IPS-18a (cell line): ENCODE data around the gene SUGP1.

Experiments
- H3K27ac ChIP-seq: one replicate; pipeline ENCODE4 v1.5.1; 2013; ENCODE audit warnings: low read length
- H3K27me3 ChIP-seq: one replicate; pipeline ENCODE4 v1.6.1; 2013; ENCODE audit warnings: mild to moderate bottlenecking, low read length; ENCODE audit not compliant: control insufficient read depth, insufficient read depth
- H3K36me3 ChIP-seq: one replicate; pipeline ENCODE4 v1.6.1; 2013; ENCODE audit warnings: low read depth, low read length; ENCODE audit not compliant: control insufficient read depth
- H3K4me1 ChIP-seq: one replicate; pipeline ENCODE4 v1.6.1; 2013; ENCODE audit warnings: low read depth, low read length; ENCODE audit not compliant: control insufficient read depth
- H3K4me3 ChIP-seq: one replicate; pipeline ENCODE4 v1.5.1; 2013; ENCODE audit warnings: low read length
- H3K9ac ChIP-seq: one replicate; pipeline ENCODE4 v1.6.1; 2013; ENCODE audit warnings: mild to moderate bottlenecking, low read length, moderate library complexity
- H3K9me3 ChIP-seq: one replicate; pipeline ENCODE4 v1.6.1; 2013; ENCODE audit warnings: low read depth, low read length; ENCODE audit not compliant: control insufficient read depth

Gene SUGP1

GRCh38 chr19:19320361-19321140 lies at the start of gene SUGP1, which contains the start of gene MAU2:
SUGP1 (minus strand) TSS chr19:19320509; CDS start chr19:19320496, 13 bp downstream.
MAU2 (plus strand) TSS chr19:19320829; CDS start chr19:19320860, 31 bp downstream.
- Histone ChIP-seq H3K36me3 (peaks cover 19% of the 10 kb centered on the region), H3K27me3 (no peaks in the 10 kb centered on the region), H3K9me3 (no peaks in the 10 kb centered on the region)

GRCh38 chr19:19368087-19368486 lies 47.8 kb upstream of the SUGP1 start:
- no peak overlapping the region for H3K9ac ChIP-seq
- no peaks in the 10 kb centered on the region for H3K9me3 ChIP-seq
- H3K4me3 ChIP-seq = no peak overlapping the region
- peaks cover 4% of the 10 kb centered on the region for H3K4me1 ChIP-seq
- no peaks in the 10 kb centered on the region for H3K27me3 ChIP-seq
- no peak overlapping the region for H3K27ac ChIP-seq
- no peaks in the 10 kb centered on the region for H3K36me3 ChIP-seq

More at GRCh38 chr19:19320361-19321140, at the start of gene SUGP1, which contains the start of gene MAU2:
- H3K27ac ChIP-seq = peak within 1 kb of the TSS; percentile 100
- peak within 1 kb of the TSS; percentile 88 for H3K4me3 ChIP-seq
- peaks cover 6% of the 10 kb centered on the region for H3K4me1 ChIP-seq
- peak within 1 kb of the TSS; percentile 89 for H3K9ac ChIP-seq

GRCh38 chr19:19366434-19367396 lies 46.4 kb upstream of the SUGP1 start:
- H3K4me3 ChIP-seq = no peak overlapping the region
- H3K9me3 ChIP-seq = no peaks in the 10 kb centered on the region
- no peak overlapping the region for H3K9ac ChIP-seq
- no peaks in the 10 kb centered on the region for H3K27me3 ChIP-seq
- H3K4me1 ChIP-seq = peaks cover 4% of the 10 kb centered on the region
- H3K27ac ChIP-seq = no peak overlapping the region
- no peaks in the 10 kb centered on the region for H3K36me3 ChIP-seq

- Histone ChIP-seq H3K9ac (no peak overlapping the region), H3K27ac (no peak overlapping the region), H3K4me1 (peaks cover 4% of the 10 kb centered on the region), H3K4me3 (no peak overlapping the region), H3K36me3 (peaks cover 5% of the 10 kb centered on the region), H3K9me3 (no peaks in the 10 kb centered on the region), H3K27me3 (no peaks in the 10 kb centered on the region)
Measured at GRCh38 chr19:19362075-19362474, 41.8 kb upstream of the SUGP1 start.

GRCh38 chr19:19361075-19361594 lies 40.8 kb upstream of the SUGP1 start:
- Histone ChIP-seq H3K36me3 (peaks cover 9% of the 10 kb centered on the region), H3K27me3 (no peaks in the 10 kb centered on the region), H3K4me3 (no peak overlapping the region), H3K4me1 (no peaks in the 10 kb centered on the region), H3K27ac (no peak overlapping the region), H3K9ac (no peak overlapping the region), H3K9me3 (no peaks in the 10 kb centered on the region)

GRCh38 chr19:19356901-19357566 lies 36.7 kb upstream of the SUGP1 start:
- no peak overlapping the region for H3K9ac ChIP-seq
- no peaks in the 10 kb centered on the region for H3K27me3 ChIP-seq
- peaks cover 45% of the 10 kb centered on the region for H3K36me3 ChIP-seq
- no peak overlapping the region for H3K4me3 ChIP-seq
- no peaks in the 10 kb centered on the region for H3K4me1 ChIP-seq
- no peaks in the 10 kb centered on the region for H3K9me3 ChIP-seq
- no peak overlapping the region for H3K27ac ChIP-seq

GRCh38 chr19:19356500-19356899 lies 36.2 kb upstream of the SUGP1 start:
- Histone ChIP-seq H3K4me3 (no peak overlapping the region), H3K27ac (no peak overlapping the region), H3K9ac (no peak overlapping the region), H3K4me1 (no peaks in the 10 kb centered on the region), H3K9me3 (no peaks in the 10 kb centered on the region), H3K36me3 (peaks cover 48% of the 10 kb centered on the region), H3K27me3 (no peaks in the 10 kb centered on the region)

- peaks cover 48% of the 10 kb centered on the region for H3K36me3 ChIP-seq
- H3K27ac ChIP-seq = no peak overlapping the region
- H3K4me3 ChIP-seq = no peak overlapping the region
- H3K4me1 ChIP-seq = no peaks in the 10 kb centered on the region
- H3K9ac ChIP-seq = no peak overlapping the region
- H3K9me3 ChIP-seq = no peaks in the 10 kb centered on the region
- H3K27me3 ChIP-seq = no peaks in the 10 kb centered on the region
Measured at GRCh38 chr19:19355606-19356139, 35.4 kb upstream of the SUGP1 start.

- Histone ChIP-seq H3K27me3 (no peaks in the 10 kb centered on the region), H3K36me3 (peaks cover 48% of the 10 kb centered on the region), H3K9ac (no peak overlapping the region), H3K4me1 (no peaks in the 10 kb centered on the region), H3K27ac (no peak overlapping the region), H3K9me3 (no peaks in the 10 kb centered on the region), H3K4me3 (no peak overlapping the region)
Measured at GRCh38 chr19:19354932-19355331, 34.6 kb upstream of the SUGP1 start.

GRCh38 chr19:19354007-19354406 lies 33.7 kb upstream of the SUGP1 start:
- H3K36me3 ChIP-seq = peaks cover 54% of the 10 kb centered on the region
- no peaks in the 10 kb centered on the region for H3K27me3 ChIP-seq
- H3K4me3 ChIP-seq = no peak overlapping the region
- H3K27ac ChIP-seq = no peak overlapping the region
- no peak overlapping the region for H3K9ac ChIP-seq
- no peaks in the 10 kb centered on the region for H3K4me1 ChIP-seq
- H3K9me3 ChIP-seq = no peaks in the 10 kb centered on the region

- Histone ChIP-seq H3K4me1 (no peaks in the 10 kb centered on the region), H3K36me3 (peaks cover 62% of the 10 kb centered on the region), H3K27ac (no peak overlapping the region)
Measured at GRCh38 chr19:19352823-19353222, 32.5 kb upstream of the SUGP1 start.

More at GRCh38 chr19:19352823-19353222, 32.5 kb upstream of the SUGP1 start:
- H3K4me3 ChIP-seq = no peak overlapping the region
- H3K27me3 ChIP-seq = no peaks in the 10 kb centered on the region
- no peaks in the 10 kb centered on the region for H3K9me3 ChIP-seq
- H3K9ac ChIP-seq = no peak overlapping the region
